K562 (cell line): ENCODE data around the gene TMOD2. TPM values are rescaled to one million over a fixed set of nuclear protein-coding genes. Genes with fewer than 3 reads are reported as not detected.
A peak's percentile ranks its signal among the peaks of the same experiment; 100 is the strongest.

ENCODE experiments used
- BDP1 ChIP-seq: IDR thresholded peaks from 3 replicates; pipeline ENCODE4 v1.6.1; 2011; ENCODE audit not compliant: insufficient read length, insufficient read depth
- CBX3 ChIP-seq, 2 experiments: IDR thresholded peaks; 1 replicate in 1 of 2; 2 replicates in 1 of 2; pipeline ENCODE4 v1.6.1; 2012; ENCODE audit warnings: inconsistent platforms in 2 of 2, low read length in 2 of 2, borderline replicate concordance in 1 of 2, control low read depth in 1 of 2
- FUS ChIP-seq: fragments of 200-400 bp; formaldehyde crosslinking; optimal IDR thresholded peaks from 2 replicates; pipeline ENCODE3; 2017; ENCODE audit warnings: low read depth, low read length
- HEY1 ChIP-seq: fragments of 250-450 bp; sonication (Bioruptor Pico); IDR thresholded peaks from 2 replicates; pipeline ENCODE4 v1.5.0; 2020; ENCODE audit warnings: mild to moderate bottlenecking, moderate library complexity, borderline replicate concordance
- MAFG ChIP-seq: fragments of 450-650 bp; conservative IDR thresholded peaks from 2 replicates; pipeline ENCODE4 v1.6.1; 2016; ENCODE audit warnings: missing genetic modification characterization, missing compliant biosample characterization
- MYC ChIP-seq, 2 experiments: fragments of 250-450 bp in 1 of 2; sonication (Bioruptor Pico) in 1 of 2; IDR thresholded peaks; 2 replicates each; pipeline versions ENCODE4 v1.5.1 to v1.6.1; 2012 to 2021; ENCODE audit warnings: low read depth in 2 of 2, borderline replicate concordance in 1 of 2, improper control_type of control experiment in 1 of 2, low read length in 1 of 2, mild to moderate bottlenecking in 1 of 2, moderate library complexity in 1 of 2
- TEAD4 ChIP-seq, 2 experiments: sonication (generic) in 1 of 2; formaldehyde crosslinking in 1 of 2; IDR thresholded peaks; 2 replicates each; pipeline versions ENCODE4 v1.6.1 to v1.8.0; 2012 to 2022; ENCODE audit warnings: borderline replicate concordance in 1 of 2, inconsistent platforms in 1 of 2, low read length in 1 of 2, mild to moderate bottlenecking in 1 of 2, missing genetic modification reagents in 1 of 2
- XRCC4 ChIP-seq: IDR thresholded peaks from one replicate; pipeline ENCODE4 v1.6.1; 2011; ENCODE audit not compliant: insufficient read depth, insufficient read length; ENCODE audit errors: extremely low read depth
- ZKSCAN1 ChIP-seq: fragments of 150-350 bp; IDR thresholded peaks from 2 replicates; pipeline ENCODE4 v1.6.1; 2016; ENCODE audit warnings: low read depth, low read length
- ZNF583 ChIP-seq: fragments of 250-450 bp; sonication (Bioruptor Pico); IDR thresholded peaks from 2 replicates; pipeline ENCODE4 v1.4.0; 2020
- polyA plus RNA-seq, 8 experiments: library from polyadenylated mRNA; depleted of rRNA in 4 of 8; stranded (reverse) in 5 of 8; unstranded in 3 of 8; fragments of >200 nt; fragmentation: Nextera tagmentation in 2 of 8; fragmentation: Illumina TruSeq in 1 of 8; extraction: Ambion mirVana in 2 of 8; extraction: Trizol in 1 of 8; gene quantifications; 2 replicates each; pipeline versions ENCODE4 v1.2.1 to v1.2.3, GENCODE V29; 2011 to 2014; ENCODE audit warnings: inconsistent platforms in 1 of 8, missing spikeins in 1 of 8
- total RNA-seq, 7 experiments: library from RNA; depleted of rRNA in 6 of 7; stranded (reverse); fragments of >200 nt in 6 of 7; fragmentation: Illumina TruSeq in 2 of 7; extraction: Trizol in 2 of 7; gene quantifications; 2 replicates each; pipeline versions ENCODE4 v1.2.1 to v1.2.3, GENCODE V29; 2011 to 2021; ENCODE audit warnings: low replicate concordance in 1 of 7
- TF ChIP-seq, protein P1 (sequence below): fragments of 450-650 bp; formaldehyde crosslinking; IDR thresholded peaks from 2 replicates; pipeline ENCODE4 v1.4.0; 2020; ENCODE audit warnings: mild to moderate bottlenecking, moderate library complexity
- TF ChIP-seq, protein P2 (sequence below): sonication (generic); formaldehyde crosslinking; IDR thresholded peaks from 2 replicates; pipeline ENCODE4 v1.8.1; 2023; ENCODE audit warnings: mild to moderate bottlenecking, missing genetic modification reagents, moderate library complexity
- TF ChIP-seq, protein P3 (sequence below): fragments of 450-650 bp; formaldehyde crosslinking; IDR thresholded peaks from 2 replicates; pipeline ENCODE4 v1.4.0; 2022; ENCODE audit warnings: missing genetic modification characterization
- TF ChIP-seq, protein P4 (sequence below), 2 experiments: fragments of 450-650 bp; IDR thresholded peaks; 2 replicates each; pipeline ENCODE4 v1.6.1; 2016; ENCODE audit warnings: mild to moderate bottlenecking in 2 of 2, borderline replicate concordance in 1 of 2, low read depth in 1 of 2, moderate library complexity in 1 of 2

TMOD2 gene
- total and polyA plus RNA-seq, 9 of the 15 experiments (the other 6 are each of a cell fraction or from before 2014, with no cell fraction given), result 0.49 to 3.8 (median 3.0) TPM

DNA sequence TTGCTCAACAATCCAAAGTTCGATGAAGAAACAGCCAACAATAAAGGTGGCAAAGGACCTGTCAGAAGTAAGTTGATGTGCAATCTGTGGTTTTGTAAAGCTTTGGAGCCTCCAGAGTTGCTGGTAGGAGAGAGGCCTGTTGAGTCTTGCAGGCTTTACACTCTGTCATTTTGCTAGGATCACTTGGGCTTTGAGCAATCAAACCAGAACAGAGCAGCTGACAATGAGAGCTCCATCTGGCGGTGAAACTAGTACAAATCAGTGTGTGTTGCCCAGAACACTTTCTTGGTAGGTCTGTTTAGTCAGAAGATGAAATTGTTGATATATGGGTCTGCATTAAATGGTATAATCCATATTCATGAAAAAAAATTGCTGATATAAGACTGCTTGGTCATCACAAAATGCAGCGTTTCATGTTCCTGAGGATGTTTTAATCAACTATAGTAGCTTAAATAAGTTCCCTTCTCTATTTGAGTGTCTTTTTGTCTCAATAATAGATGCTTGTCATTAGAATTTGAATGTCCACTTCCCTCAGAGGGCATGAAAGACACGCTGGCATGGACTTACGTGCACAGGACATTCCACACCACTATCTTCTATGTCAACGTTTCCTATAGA is 25.7 kb downstream of the TMOD2 start (continued):
- TF ChIP-seq MYC (IDR thresholded peaks at IDR 0.05; ENCODE audit: low read depth, low read length) (no peak), MYC (CRISPR knock-in tag; IDR thresholded peaks at IDR 0.05; ENCODE audit: borderline replicate concordance, low read depth) (no peak), HEY1 (CRISPR knock-in tag) (no peak), ZNF583 (CRISPR knock-in tag) (no peak), XRCC4 (no peak), BDP1 (no peak), MAFG (no peak; the same call in 1 of the 2 replicates), TEAD4 (IDR thresholded peaks at IDR 0.05; ENCODE audit: low read length) (no peak), TEAD4 (CRISPR knock-in tag; IDR thresholded peaks at IDR 0.05; ENCODE audit: borderline replicate concordance) (no peak), ZKSCAN1 (no peak), FUS (no peak), CBX3 (IDR thresholded peaks at IDR 0.05; ENCODE audit: borderline replicate concordance in 1 of 2, low read length in 2 of 2) (0 out of 3 replicates have a peak, but pooled peaks of 1 of the 2 experiments have one; percentile 36)
- TF ChIP-seq, protein P1, sequence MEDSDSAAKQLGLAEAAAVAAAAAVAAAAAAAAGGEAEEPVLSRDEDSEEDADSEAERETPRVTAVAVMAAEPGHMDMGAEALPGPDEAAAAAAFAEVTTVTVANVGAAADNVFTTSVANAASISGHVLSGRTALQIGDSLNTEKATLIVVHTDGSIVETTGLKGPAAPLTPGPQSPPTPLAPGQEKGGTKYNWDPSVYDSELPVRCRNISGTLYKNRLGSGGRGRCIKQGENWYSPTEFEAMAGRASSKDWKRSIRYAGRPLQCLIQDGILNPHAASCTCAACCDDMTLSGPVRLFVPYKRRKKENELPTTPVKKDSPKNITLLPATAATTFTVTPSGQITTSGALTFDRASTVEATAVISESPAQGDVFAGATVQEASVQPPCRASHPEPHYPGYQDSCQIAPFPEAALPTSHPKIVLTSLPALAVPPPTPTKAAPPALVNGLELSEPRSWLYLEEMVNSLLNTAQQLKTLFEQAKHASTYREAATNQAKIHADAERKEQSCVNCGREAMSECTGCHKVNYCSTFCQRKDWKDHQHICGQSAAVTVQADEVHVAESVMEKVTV (CRISPR knock-in tag), result peak; percentile 36; the same call in 1 of the 2 replicates
- TF ChIP-seq, protein P2, sequence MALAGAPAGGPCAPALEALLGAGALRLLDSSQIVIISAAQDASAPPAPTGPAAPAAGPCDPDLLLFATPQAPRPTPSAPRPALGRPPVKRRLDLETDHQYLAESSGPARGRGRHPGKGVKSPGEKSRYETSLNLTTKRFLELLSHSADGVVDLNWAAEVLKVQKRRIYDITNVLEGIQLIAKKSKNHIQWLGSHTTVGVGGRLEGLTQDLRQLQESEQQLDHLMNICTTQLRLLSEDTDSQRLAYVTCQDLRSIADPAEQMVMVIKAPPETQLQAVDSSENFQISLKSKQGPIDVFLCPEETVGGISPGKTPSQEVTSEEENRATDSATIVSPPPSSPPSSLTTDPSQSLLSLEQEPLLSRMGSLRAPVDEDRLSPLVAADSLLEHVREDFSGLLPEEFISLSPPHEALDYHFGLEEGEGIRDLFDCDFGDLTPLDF (CRISPR knock-in tag), result no peak
- TF ChIP-seq, protein P3, sequence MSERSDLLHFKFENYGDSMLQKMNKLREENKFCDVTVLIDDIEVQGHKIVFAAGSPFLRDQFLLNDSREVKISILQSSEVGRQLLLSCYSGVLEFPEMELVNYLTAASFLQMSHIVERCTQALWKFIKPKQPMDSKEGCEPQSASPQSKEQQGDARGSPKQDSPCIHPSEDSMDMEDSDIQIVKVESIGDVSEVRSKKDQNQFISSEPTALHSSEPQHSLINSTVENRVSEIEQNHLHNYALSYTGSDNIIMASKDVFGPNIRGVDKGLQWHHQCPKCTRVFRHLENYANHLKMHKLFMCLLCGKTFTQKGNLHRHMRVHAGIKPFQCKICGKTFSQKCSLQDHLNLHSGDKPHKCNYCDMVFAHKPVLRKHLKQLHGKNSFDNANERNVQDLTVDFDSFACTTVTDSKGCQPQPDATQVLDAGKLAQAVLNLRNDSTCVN (CRISPR knock-in tag), result no peak
- TF ChIP-seq, protein P4, sequence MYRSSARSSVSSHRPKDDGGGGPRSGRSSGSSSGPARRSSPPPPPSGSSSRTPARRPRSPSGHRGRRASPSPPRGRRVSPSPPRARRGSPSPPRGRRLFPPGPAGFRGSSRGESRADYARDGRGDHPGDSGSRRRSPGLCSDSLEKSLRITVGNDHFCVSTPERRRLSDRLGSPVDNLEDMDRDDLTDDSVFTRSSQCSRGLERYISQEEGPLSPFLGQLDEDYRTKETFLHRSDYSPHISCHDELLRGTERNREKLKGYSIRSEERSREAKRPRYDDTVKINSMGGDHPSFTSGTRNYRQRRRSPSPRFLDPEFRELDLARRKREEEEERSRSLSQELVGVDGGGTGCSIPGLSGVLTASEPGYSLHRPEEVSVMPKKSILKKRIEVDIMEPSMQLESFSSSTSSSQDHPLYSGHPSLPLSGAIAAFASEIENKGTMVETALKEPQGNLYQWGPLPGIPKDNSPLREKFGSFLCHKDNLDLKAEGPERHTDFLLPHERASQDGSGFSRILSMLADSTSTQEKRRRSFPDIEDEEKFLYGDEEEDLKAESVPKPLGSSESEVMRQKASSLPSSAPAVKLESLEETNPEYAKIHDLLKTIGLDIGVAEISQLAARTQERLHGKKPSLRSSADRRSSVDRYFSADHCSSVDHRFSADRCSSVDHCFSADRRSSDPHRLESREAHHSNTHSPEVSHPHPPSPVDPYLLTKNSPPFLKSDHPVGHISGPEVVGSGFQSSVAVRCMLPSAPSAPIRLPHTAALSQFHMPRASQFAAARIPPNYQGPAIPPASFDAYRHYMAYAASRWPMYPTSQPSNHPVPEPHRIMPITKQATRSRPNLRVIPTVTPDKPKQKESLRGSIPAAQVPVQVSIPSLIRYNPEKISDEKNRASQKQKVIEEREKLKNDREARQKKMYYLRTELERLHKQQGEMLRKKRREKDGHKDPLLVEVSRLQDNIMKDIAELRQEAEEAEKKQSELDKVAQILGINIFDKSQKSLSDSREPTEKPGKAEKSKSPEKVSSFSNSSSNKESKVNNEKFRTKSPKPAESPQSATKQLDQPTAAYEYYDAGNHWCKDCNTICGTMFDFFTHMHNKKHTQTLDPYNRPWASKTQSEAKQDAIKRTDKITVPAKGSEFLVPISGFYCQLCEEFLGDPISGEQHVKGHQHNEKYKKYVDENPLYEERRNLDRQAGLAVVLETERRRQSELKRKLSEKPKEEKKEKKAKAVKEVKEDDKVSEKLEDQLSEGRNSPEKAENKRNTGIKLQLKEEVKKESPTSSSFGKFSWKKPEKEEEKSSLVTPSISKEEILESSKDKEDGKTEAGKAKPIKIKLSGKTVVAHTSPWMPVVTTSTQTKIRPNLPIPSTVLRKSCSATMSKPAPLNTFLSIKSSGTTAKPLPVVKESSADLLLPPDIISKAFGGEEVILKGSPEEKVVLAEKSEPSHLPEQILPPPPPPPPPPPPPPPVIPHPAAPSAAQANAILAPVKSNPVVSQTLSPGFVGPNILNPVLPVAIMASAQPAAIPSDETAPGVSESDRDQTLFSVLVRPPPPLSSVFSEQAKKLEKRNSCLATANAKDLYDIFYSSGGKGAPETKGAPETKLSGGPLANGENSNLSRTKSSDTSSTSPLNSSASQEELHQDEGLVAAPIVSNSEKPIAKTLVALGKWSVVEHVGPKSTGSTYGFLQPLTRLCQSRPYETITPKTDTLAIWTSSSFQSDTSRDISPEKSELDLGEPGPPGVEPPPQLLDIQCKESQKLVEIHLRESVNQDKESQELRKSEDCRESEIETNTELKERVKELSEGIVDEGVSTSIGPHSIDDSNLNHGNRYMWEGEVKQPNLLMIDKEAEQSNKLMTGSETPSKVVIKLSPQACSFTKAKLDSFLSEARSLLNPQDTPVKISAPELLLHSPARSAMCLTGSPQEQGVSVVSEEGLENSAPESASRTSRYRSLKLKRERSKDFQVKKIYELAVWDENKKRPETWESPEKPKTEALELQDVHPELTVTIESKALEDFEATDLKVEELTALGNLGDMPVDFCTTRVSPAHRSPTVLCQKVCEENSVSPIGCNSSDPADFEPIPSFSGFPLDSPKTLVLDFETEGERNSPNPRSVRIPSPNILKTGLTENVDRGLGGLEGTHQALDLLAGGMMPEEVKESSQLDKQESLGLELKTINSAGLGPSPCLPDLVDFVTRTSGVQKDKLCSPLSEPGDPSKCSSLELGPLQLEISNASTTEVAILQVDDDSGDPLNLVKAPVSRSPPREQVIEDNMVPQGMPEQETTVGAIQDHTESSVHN (IDR thresholded peaks at IDR 0.05; ENCODE audit: borderline replicate concordance in 1 of 2, low read depth in 1 of 2), result no peak
